Measurements from ENCODE around the gene ZNF546.

DNA sequence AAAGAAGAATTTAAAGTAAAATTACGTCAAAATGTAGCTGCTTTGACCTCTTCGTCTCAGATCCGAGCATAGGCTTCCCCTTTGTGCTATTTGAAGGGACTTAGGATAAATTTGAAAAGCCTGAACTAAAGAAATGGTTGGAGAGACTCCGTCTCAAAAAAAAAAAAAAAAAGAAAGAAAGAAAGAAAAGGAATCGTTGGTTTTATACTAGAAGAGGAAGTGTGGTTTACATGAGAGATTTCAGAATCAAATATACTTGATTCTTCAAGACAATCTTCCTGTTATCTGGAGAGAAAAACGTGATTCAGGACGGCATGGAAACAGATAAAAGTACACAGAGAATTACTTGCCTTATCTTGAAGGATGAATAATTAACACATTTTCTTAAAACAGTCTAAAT is 59.6 kb downstream of the ZNF546 start:
- TF ChIP-seq, protein P1, sequence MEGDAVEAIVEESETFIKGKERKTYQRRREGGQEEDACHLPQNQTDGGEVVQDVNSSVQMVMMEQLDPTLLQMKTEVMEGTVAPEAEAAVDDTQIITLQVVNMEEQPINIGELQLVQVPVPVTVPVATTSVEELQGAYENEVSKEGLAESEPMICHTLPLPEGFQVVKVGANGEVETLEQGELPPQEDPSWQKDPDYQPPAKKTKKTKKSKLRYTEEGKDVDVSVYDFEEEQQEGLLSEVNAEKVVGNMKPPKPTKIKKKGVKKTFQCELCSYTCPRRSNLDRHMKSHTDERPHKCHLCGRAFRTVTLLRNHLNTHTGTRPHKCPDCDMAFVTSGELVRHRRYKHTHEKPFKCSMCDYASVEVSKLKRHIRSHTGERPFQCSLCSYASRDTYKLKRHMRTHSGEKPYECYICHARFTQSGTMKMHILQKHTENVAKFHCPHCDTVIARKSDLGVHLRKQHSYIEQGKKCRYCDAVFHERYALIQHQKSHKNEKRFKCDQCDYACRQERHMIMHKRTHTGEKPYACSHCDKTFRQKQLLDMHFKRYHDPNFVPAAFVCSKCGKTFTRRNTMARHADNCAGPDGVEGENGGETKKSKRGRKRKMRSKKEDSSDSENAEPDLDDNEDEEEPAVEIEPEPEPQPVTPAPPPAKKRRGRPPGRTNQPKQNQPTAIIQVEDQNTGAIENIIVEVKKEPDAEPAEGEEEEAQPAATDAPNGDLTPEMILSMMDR (IDR thresholded peaks at IDR 0.05) = no peak
- no peak for TF ChIP-seq POLR2A (IDR thresholded peaks at IDR 0.05)

Measured in adrenal gland (tissue), 5 donors.